Measurements from ENCODE around the gene IL1RAP.

GRCh38 chr3:190556351-190556750 is 42.5 kb downstream of the IL1RAP start:
- TF ChIP-seq CTCF (IDR thresholded peaks at IDR 0.05; ENCODE audit: extremely low read depth in 1 of 2, insufficient read depth in 1 of 2, low read depth in 1 of 2, low read length in 2 of 2), result no peak
- TF ChIP-seq EZH2 (IDR thresholded peaks at IDR 0.05; ENCODE audit: borderline replicate concordance, low read depth, low read length, severe bottlenecking), result no peak
- no peak for TF ChIP-seq POLR2AphosphoS5 (IDR thresholded peaks at IDR 0.05; ENCODE audit: insufficient read depth, low read depth, low read length)
- TF ChIP-seq POLR2A (IDR thresholded peaks at IDR 0.05; ENCODE audit: low read depth, low read length), result no peak
- no peak for TF ChIP-seq FOS (IDR thresholded peaks at IDR 0.05; ENCODE audit: borderline replicate concordance, insufficient read depth, low read length)
- TF ChIP-seq MAX (IDR thresholded peaks at IDR 0.05; ENCODE audit: insufficient read depth, insufficient read length), result no peak
- no peak for TF ChIP-seq GATA2 (IDR thresholded peaks at IDR 0.05; ENCODE audit: insufficient read depth, insufficient read length, low read depth, low read length)
- TF ChIP-seq MYC (IDR thresholded peaks at IDR 0.05; ENCODE audit: low read depth, low read length), result no peak

Measured in endothelial cell of umbilical vein (primary cell).